ENCODE data around the gene CD247.
A peak's percentile ranks its signal among the peaks of the same experiment; 100 is the strongest.

CD247 gene

DNA sequence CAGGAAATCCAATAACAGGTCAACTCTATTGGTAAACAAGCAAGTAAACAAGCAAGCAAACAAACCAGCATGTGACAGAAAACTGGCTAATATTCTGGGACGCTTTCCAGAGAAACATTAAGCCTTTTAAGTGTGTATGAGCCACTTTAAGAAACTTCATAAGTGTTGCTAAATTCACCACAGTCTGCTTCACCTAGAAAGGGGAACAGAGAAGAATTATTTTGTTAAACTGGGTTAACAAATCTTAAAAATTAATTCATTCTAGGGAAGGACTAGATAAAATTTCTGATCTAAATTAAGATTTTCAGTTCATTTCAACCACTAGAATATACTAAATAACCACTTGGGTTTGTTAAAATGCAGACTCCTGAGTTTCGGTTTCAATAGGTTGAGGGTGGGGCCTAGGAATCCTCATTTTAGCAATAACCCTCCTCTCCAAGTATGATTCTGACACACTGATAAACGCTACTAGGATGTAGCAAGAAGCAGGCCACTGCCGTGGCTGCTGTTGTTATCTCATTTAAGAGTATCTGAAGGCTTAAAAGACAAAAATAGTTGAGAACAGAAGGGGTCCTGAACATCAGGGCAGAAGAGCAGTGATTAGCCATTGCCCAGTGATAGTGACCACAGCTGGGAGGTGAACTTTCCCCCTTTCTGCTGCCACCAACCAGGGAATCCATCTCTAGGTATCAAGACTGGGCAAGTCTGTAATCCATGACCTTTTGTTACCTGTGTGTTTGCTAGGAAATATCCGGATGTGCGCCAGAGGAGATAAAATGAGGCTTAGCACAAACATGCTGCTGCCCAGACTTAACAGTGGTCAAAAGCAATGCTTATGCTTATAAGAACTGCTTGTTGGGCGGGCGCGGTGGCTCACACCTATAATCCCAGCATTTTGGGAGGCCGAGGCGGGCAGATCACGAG, 24.0 kb upstream of the CD247 start:
- no peak for DNase-seq (ENCODE audit: low spot score)

DNA sequence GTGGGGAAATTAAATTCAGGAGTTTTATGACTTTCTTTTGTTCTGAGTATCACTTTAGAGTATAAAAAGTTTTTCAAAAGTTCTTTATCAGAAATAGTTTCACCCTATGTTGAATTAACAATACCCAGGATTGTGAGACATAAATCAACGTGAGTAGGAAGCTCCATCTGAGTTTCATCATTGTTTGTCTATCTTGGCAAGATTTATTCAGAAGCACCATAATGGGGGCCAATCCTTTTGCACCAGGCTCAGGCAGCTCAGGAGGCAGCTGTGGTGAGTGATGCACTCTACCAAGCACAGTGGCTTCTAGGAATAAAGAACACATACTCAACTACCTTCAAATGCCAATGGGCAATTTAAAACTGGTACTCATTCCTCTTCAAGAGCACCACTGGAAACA, 23.3 kb upstream of the CD247 start:
- no peak for DNase-seq (ENCODE audit: low spot score)

DNA sequence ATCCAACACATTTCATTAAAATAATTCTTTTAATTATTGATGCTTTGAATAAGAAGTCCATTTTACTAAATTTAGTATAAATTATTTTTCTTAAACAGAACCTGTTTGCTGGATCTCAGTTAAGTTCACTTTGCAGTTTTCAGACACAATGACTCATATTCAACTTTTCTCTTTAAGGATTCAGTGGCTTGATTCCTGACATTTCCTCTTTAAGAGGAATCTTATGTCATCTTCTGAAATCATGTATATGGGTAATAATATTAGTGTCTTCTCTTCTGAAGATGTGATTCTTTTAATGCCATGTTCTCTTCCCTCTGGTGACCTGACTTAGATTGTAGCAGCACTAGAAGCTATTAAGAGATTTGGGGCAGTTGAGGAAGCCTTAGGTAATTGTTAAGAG, 22.7 kb upstream of the CD247 start:
- DNase-seq (ENCODE audit: low spot score), result no peak

- DNase-seq (ENCODE audit: low spot score), result no peak
Measured at GRCh38 chr1:167538657-167539056, 20.3 kb upstream of the CD247 start.

- DNase-seq (ENCODE audit: low spot score), result peak; percentile 77
Measured at GRCh38 chr1:167533851-167534300, 15.5 kb upstream of the CD247 start.

GRCh38 chr1:167532964-167533824, 14.9 kb upstream of the CD247 start:
- DNase-seq (ENCODE audit: low spot score), result no peak

- no peak for DNase-seq (ENCODE audit: low spot score)
Measured at GRCh38 chr1:167532375-167532774, 14.0 kb upstream of the CD247 start.

- DNase-seq (ENCODE audit: low spot score), result no peak
Measured at GRCh38 chr1:167529829-167530474, 11.6 kb upstream of the CD247 start.

DNA sequence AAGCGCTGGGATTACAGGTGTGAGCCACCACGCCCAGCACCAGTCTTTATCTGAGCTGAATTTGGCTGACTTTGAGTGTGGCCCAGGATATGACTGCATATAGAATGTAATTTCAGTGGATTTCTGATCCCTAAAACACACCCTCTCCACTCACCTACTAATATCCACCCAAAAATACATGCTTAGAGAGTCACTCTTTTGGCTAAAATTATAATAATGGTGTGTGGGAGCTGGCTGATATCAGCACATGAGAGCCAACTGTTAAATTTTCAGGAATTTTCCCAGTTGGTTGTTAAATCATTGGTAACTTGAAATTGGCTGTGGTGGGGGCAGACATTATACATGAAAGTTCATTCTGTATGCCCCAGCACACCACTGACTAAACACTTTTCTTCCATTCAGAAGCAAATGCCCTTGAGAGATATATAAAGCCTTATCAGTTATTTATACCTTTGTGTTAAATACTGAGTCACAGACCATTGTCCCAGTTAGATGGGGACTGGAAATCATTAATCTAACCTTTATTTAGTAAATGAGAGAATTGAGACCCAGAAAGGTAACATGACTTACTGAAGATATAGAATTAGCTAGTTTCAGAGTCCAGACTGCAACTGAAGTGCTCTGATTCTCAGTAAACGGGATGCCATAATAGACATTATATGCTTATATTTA, 9.9 kb upstream of the CD247 start:
- DNase-seq (ENCODE audit: low spot score), result no peak

DNA sequence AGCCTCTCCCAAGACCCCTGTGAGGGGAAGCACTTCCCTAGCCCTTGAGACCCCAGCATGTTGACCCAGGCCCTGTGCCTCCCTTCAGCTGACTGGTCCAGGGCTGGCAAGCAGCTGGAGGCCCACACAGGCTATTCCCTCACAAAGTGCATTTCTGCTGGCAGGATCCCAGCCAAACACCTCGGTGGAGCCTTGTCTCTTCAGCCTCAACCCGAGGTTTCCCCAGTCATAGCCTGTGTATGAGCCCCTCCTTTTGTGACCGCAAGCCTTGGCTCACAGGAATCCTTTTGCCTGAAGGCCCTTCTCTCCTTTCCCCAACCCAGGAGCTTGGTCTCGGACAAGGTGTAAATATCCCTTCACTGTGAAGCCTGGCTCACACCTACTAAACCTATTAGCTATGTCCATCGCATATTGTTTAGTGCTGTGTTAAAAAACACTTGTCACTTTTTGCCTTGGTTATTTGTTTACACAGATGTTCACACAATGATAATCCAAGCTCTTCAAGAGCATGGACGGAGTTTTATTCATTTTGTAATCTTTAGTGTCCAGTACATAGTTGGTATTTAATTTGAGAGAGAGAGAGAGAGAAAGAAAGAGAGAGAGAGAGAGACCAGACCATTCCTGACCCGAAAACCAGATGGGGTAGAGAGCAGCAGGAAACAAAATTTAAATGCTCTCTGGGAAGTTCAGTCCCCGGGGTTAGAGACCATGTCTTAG, 8.5 kb upstream of the CD247 start:
- no peak for DNase-seq (ENCODE audit: low spot score)

- DNase-seq (ENCODE audit: low spot score), result no peak
Measured at GRCh38 chr1:167524651-167525050, 6.3 kb upstream of the CD247 start.

GRCh38 chr1:167522246-167522645, 3.9 kb upstream of the CD247 start:
- DNase-seq (ENCODE audit: low spot score), result no peak

- no peak for DNase-seq (ENCODE audit: low spot score)
Measured at GRCh38 chr1:167520711-167521206, 2.4 kb upstream of the CD247 start.

- no peak for DNase-seq (ENCODE audit: low spot score)
Measured at GRCh38 chr1:167517535-167518330, 596 bp downstream of the CD247 start.

- no peak for DNase-seq (ENCODE audit: low spot score)
Measured at GRCh38 chr1:167516404-167517388, 1.6 kb downstream of the CD247 start.

DNA sequence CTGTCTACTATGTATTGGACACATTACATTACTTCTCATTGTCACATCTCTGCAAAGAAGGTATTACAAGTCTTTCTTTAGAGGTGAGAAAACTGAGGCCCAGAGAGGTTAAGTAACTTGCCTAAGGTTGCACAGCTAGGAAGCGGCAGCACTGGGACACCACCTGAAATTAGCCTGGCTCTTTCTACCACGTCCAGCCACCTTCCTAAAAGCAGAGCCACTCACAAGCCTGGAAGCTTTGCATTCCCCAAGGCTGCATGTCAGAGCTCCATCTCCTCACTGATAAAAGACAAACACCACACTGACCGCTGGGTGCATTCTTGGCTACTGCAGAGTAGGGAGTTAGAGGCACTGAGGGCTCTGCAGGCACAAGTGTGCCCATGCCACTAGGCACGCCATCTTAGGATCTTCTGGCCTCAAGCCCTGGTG, 2.4 kb downstream of the CD247 start:
- no peak for DNase-seq (ENCODE audit: low spot score)

DNA sequence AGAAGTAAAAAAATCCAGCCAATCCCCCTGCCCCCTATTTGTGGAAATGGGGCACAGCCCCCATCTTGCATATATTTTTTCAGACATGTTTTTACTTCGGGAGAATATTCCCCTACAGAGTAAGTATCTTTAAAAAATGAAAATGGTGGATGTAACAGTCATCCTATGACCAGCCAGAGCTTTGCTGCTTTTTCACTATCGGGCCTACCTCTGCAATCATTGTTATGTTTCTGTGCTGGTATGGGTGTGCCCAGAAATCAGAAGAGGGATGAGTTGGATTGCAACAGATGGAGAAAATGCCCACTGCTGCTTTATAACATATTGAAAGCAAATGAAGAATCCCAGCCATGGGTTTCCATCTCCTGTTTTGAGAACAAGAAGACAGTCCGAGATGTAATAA, 2.9 kb downstream of the CD247 start:
- DNase-seq (ENCODE audit: low spot score), result no peak

DNA sequence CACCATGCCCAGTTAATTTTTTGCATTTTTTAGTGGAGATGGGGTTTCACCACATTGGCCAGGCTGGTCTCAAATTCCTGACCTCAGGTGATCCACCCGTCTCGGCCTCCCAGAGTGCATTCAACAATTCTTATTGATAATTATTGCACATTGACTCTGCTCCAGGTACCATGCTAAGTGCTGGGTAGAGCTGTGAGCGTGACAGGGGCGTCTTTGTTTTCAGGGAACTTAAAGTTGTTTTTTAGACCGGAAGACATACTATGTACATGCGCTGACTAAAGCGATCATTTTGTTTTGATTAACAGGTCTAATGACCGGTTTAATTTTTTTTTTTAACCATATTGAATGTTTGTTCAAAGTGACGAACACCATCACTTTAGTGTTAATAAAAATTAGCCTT, 4.0 kb downstream of the CD247 start:
- DNase-seq (ENCODE audit: low spot score), result no peak

All from HuH-7 (cell line).